ENCODE results near the gene KCNH2. TPM values are rescaled to one million over a fixed set of nuclear protein-coding genes. Genes with fewer than 3 reads are reported as not detected.
A peak's percentile ranks its signal among the peaks of the same experiment; 100 is the strongest.

Gene KCNH2
- total RNA-seq, 1 donor from 2014 or later = 10.0 TPM

DNA sequence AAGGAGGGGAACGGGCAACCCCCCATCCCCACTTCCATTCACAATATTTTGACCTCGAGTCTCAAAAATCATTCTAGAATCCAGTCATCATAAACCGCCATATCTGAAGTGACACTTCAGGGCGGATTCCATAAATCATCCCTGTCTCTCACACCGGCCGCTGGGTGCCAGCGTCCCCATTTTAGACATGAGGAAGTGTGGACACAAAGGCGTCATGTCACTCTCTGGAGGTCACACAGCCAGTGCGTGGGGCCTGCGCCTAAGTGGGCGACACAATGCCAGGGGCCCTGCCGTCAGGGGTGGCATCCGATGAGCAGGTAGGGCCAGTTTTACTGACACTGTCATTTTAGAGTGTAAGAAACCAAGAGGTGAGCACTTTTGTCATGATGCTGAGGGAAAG lies 19.5 kb downstream of the KCNH2 start:
- Mint-ChIP-seq H3K27me3 (peaks cover 12% of the 10 kb centered on the region), H3K27ac (no peak overlapping the region), H3K4me1 (ENCODE audit: unreplicated experiment) (peaks cover 14% of the 10 kb centered on the region), H3K4me3 (no peak overlapping the region), H3K9me3 (no peaks in the 10 kb centered on the region), H3K36me3 (no peaks in the 10 kb centered on the region)
- TF ChIP-seq, protein P1, sequence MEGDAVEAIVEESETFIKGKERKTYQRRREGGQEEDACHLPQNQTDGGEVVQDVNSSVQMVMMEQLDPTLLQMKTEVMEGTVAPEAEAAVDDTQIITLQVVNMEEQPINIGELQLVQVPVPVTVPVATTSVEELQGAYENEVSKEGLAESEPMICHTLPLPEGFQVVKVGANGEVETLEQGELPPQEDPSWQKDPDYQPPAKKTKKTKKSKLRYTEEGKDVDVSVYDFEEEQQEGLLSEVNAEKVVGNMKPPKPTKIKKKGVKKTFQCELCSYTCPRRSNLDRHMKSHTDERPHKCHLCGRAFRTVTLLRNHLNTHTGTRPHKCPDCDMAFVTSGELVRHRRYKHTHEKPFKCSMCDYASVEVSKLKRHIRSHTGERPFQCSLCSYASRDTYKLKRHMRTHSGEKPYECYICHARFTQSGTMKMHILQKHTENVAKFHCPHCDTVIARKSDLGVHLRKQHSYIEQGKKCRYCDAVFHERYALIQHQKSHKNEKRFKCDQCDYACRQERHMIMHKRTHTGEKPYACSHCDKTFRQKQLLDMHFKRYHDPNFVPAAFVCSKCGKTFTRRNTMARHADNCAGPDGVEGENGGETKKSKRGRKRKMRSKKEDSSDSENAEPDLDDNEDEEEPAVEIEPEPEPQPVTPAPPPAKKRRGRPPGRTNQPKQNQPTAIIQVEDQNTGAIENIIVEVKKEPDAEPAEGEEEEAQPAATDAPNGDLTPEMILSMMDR (conservative IDR thresholded peaks at IDR 0.05) = no peak
- no peak for DNase-seq (ENCODE audit: extremely low spot score, unreplicated experiment)

DNA sequence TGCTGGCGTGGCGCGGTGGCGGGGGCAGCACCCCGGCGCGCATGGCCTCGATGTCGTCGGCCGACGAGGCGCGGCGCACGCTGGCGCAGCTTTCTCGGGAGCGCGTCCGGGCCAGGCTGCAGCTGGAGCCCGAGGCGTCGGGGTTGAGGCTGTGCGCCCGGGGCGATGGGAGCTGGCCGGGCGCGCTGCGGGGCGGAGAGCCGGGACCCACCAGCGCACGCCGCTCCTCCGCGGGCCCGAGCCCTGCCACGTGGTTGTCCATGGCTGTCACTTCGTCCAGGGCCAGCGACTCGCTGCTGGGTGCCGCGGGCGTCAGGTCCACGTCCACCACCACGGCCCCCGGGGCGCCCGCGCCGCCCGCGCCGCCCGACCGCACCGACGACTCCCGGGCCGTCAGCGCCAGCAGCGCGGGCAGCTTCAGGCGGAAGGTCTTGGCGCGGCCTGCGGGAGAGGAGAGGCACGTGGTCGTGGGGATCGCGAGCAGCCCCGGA lies 20.0 kb downstream of the KCNH2 start:
- TF ChIP-seq, protein P1 (conservative IDR thresholded peaks at IDR 0.05) = no peak
- Mint-ChIP-seq H3K4me1 (ENCODE audit: unreplicated experiment) (peaks cover 14% of the 10 kb centered on the region), H3K4me3 (no peak overlapping the region), H3K27me3 (peaks cover 12% of the 10 kb centered on the region), H3K36me3 (no peaks in the 10 kb centered on the region), H3K9me3 (no peaks in the 10 kb centered on the region), H3K27ac (no peak overlapping the region)
- no peak for DNase-seq (ENCODE audit: extremely low spot score, unreplicated experiment)

DNA sequence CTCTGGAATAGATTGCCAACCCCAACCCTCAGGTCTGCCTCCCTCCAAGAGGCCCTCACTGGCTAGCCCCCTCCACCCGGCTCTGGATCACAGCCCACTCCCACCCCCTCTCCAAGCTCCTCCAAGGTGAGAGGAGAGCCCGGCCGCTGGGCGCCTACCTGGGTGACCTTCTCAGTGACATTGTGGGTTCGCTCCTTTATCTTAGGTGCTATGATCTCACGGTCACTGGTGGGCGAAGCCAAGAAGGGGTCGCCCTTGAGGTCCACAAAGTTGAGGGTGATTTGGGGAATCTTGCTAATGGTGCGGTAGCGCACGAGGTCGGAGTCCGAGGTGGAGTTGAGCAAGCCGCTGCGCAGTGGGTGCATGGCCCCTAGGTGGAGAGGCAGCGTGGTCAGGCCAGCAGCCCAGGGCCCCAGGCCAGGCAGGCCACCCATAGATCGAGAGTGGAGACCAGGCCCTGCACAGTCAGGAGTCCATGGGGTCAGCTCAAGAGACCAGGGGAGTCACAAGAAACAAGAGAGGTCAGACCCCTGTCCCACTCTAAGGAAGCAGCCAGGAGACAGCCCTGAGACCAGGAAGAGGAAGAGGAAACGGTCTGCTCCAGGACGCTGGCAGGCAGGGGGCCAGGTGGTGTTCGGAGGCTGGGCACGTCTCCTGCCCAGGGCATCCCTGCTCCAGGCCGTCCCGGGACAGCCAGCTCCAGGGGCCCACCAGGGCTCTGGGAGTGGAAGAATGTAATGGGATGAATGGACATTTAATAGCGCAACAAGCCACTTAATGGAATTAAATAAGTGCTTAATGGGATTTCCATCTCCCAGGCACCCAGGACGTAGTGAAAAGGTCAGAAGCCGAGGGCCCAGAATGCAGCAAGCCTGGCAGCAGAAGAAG lies 20.7 kb downstream of the KCNH2 start:
- no peaks in the 10 kb centered on the region for H3K9me3 Mint-ChIP-seq
- DNase-seq (ENCODE audit: extremely low spot score, unreplicated experiment) = no peak
- no peaks in the 10 kb centered on the region for H3K36me3 Mint-ChIP-seq
- H3K4me1 Mint-ChIP-seq (ENCODE audit: unreplicated experiment) = peaks cover 11% of the 10 kb centered on the region
- TF ChIP-seq, protein P1 (conservative IDR thresholded peaks at IDR 0.05) = no peak
- H3K27ac Mint-ChIP-seq = no peak overlapping the region
- H3K27me3 Mint-ChIP-seq = peaks cover 12% of the 10 kb centered on the region
- no peak overlapping the region for H3K4me3 Mint-ChIP-seq

DNA sequence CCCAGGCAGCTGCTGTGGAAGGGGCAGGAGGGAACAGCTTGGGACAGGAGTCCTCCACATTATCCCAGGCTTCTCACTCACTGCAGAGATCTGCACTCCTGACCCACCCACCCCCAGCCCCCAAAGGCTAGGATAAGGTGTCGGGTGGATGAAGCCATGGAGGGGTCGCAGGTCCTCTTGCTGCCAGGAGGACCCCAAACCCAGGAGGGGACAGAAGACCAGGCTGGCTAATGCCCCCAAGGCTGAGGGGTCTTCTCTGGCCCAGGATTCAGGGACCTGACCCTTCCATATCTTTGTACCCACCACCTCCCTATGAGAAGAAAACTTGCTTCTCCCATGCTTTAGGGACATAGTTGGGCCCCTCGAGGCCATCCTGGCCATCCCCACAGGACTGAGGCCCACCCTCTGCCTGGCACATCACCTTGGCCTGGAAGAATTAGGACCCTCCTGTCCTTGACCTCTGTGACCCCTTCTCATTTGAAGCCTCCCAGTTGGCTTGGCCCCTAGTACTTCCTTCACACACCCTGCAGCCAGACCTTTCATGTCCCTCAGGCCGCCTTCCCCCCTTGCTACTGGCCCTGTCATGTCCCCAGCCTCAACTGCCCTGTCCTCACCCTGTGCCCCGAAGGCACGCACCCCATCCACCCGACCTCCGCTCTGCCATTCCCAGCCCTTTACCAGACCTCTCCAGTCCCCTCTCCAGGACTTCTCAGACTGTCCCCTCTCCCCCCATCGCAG lies 21.6 kb downstream of the KCNH2 start:
- TF ChIP-seq, protein P1 (conservative IDR thresholded peaks at IDR 0.05) = no peak
- H3K36me3 Mint-ChIP-seq = no peaks in the 10 kb centered on the region
- H3K4me3 Mint-ChIP-seq = no peak overlapping the region
- DNase-seq (ENCODE audit: extremely low spot score, unreplicated experiment) = no peak
- H3K9me3 Mint-ChIP-seq = no peaks in the 10 kb centered on the region
- no peak overlapping the region for H3K27ac Mint-ChIP-seq
- peaks cover 12% of the 10 kb centered on the region for H3K27me3 Mint-ChIP-seq
- peaks cover 9% of the 10 kb centered on the region for H3K4me1 Mint-ChIP-seq (ENCODE audit: unreplicated experiment)

DNA sequence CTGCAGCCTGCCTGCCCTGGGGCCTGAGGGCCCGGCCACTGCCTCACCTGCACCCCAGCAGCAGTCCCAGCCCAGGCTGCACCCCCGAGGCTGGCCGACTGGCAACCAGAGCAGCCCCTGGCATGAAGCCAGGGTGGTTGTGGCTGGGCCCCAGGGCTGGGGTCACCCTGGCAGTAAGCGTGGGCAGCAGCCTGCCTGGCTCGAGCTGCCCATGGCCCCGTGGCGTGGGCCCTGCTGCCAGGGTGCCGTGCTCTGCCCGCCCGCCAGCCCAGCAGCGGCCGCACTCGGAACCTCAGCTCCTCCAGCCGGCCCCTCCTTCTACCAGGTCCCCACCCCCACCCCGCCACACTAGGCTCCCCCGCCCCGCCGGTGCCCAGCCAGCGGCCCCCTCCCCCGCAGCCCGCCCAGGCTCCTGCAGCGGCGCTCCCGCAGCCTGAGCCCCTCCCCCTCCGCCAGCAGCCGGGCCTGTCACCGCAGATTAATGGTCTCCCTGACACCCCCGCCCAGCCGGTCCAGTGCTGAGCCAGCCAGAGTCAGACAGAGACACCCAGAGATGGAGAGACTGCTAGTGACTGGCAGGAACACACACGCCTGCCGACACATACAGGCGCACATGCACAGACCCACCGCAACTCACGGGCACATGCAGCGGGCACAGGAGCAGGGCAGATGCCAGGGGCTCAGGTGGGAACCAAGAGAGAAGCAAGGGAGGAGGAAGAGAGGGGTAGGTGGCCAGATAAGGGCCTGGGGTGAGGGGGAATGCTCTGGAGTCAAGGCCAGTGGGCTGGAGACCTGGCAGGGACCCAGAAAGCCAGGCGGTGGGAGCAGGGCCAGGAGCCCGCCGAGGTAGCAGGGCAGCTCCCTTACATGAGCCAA lies 22.4 kb downstream of the KCNH2 start:
- H3K9me3 Mint-ChIP-seq = no peaks in the 10 kb centered on the region
- TF ChIP-seq, protein P1 (conservative IDR thresholded peaks at IDR 0.05) = no peak
- peak overlapping the region; percentile 63 for H3K4me3 Mint-ChIP-seq
- DNase-seq (ENCODE audit: extremely low spot score, unreplicated experiment) = no peak
- no peak overlapping the region for H3K27ac Mint-ChIP-seq
- H3K36me3 Mint-ChIP-seq = no peaks in the 10 kb centered on the region
- peaks cover 9% of the 10 kb centered on the region for H3K4me1 Mint-ChIP-seq (ENCODE audit: unreplicated experiment)
- peaks cover 12% of the 10 kb centered on the region for H3K27me3 Mint-ChIP-seq

All from type B pancreatic cell (in vitro differentiated cells).